ENCODE data around the gene HPN.

The HPN gene

GRCh38 chr19:35068941-35069634 is 27.6 kb downstream of the HPN start:
- TF ChIP-seq, protein P1, sequence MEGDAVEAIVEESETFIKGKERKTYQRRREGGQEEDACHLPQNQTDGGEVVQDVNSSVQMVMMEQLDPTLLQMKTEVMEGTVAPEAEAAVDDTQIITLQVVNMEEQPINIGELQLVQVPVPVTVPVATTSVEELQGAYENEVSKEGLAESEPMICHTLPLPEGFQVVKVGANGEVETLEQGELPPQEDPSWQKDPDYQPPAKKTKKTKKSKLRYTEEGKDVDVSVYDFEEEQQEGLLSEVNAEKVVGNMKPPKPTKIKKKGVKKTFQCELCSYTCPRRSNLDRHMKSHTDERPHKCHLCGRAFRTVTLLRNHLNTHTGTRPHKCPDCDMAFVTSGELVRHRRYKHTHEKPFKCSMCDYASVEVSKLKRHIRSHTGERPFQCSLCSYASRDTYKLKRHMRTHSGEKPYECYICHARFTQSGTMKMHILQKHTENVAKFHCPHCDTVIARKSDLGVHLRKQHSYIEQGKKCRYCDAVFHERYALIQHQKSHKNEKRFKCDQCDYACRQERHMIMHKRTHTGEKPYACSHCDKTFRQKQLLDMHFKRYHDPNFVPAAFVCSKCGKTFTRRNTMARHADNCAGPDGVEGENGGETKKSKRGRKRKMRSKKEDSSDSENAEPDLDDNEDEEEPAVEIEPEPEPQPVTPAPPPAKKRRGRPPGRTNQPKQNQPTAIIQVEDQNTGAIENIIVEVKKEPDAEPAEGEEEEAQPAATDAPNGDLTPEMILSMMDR (IDR thresholded peaks at IDR 0.05; ENCODE audit: borderline replicate concordance, insufficient read depth, low read depth, low read length): no peak
- no peak overlapping the region for H3K4me3 ChIP-seq (ENCODE audit: low read depth, low read length)

DNA sequence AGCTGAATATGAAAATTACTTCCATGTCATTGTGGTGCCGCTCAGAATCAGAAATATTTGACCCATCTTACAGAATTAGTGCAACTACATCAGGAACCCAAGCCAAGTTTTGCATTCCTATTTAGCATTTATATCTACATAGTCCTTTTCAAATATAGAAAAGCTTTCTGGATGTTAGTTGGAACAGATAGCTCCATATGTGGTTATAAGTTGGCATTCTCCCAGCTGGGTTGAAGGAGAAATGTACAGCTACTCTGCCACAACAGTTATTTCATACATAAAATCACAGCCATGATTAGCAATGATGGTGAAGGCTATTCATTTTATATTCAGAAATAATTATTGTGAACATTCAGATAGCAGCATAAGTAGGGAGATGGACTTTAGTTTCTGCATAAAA is 28.2 kb downstream of the HPN start:
- no peak overlapping the region for H3K4me3 ChIP-seq (ENCODE audit: low read depth, low read length)
- TF ChIP-seq, protein P1 (IDR thresholded peaks at IDR 0.05; ENCODE audit: borderline replicate concordance, insufficient read depth, low read depth, low read length): no peak

- TF ChIP-seq, protein P1 (IDR thresholded peaks at IDR 0.05; ENCODE audit: borderline replicate concordance, insufficient read depth, low read depth, low read length): no peak
- H3K4me3 ChIP-seq (ENCODE audit: low read depth, low read length): no peak overlapping the region
Observed at GRCh38 chr19:35070471-35070870, 28.9 kb downstream of the HPN start.

- TF ChIP-seq, protein P1 (IDR thresholded peaks at IDR 0.05; ENCODE audit: borderline replicate concordance, insufficient read depth, low read depth, low read length): no peak
- H3K4me3 ChIP-seq (ENCODE audit: low read depth, low read length): no peak overlapping the region
Observed at GRCh38 chr19:35073516-35073915, 32.0 kb downstream of the HPN start.

GRCh38 chr19:35073941-35074340 is 32.4 kb downstream of the HPN start:
- H3K4me3 ChIP-seq (ENCODE audit: low read depth, low read length): no peak overlapping the region
- TF ChIP-seq, protein P1 (IDR thresholded peaks at IDR 0.05; ENCODE audit: borderline replicate concordance, insufficient read depth, low read depth, low read length): no peak

GRCh38 chr19:35074426-35075201 is 33.1 kb downstream of the HPN start:
- TF ChIP-seq, protein P1 (IDR thresholded peaks at IDR 0.05; ENCODE audit: borderline replicate concordance, insufficient read depth, low read depth, low read length): no peak
- no peak overlapping the region for H3K4me3 ChIP-seq (ENCODE audit: low read depth, low read length)
